B cell (primary cell): Measurements from ENCODE around the gene PRKAA2. TPM values are rescaled to one million over a fixed set of nuclear protein-coding genes. Genes with fewer than 3 reads are reported as not detected.

Experiments
- ATAC-seq: fragments of 200-7000 bp; cut with Tn5 transposase; one replicate; pipeline ENCODE4 v1.10.0; 2021; ENCODE audit warnings: low read depth, mild to moderate bottlenecking, moderate number of reproducible peaks, moderate library complexity
- CTCF ChIA-PET: fragments of 350-600 bp; sonication (Branson Sonifier 250); formaldehyde crosslinking; loops from one replicate; lab custom pipeline; 2021; ENCODE audit warnings: antibody characterized with exemption, inconsistent platforms; lab: Charles Lee
- POLR2A ChIA-PET: fragments of 350-600 bp; sonication (Branson Sonifier 250); formaldehyde crosslinking; loops from one replicate; lab custom pipeline; 2021; ENCODE audit warnings: antibody characterized with exemption; lab: Charles Lee
- DNase-seq: peaks from one replicate; pipeline ENCODE4 v3.0.0; 2013
- H2AFZ ChIP-seq: 2 replicates; pipeline ENCODE4 v1.6.1; 2012; ENCODE audit warnings: mild to moderate bottlenecking, low read depth, low read length; ENCODE audit not compliant: insufficient read depth, poor library complexity, severe bottlenecking
- H3K27ac ChIP-seq, 2 donors: 1 replicate in 1 of 2; 2 replicates in 1 of 2; pipeline ENCODE4 v1.5.1; 2012 to 2013; ENCODE audit warnings: low read length in 2 of 2, mild to moderate bottlenecking in 2 of 2, moderate library complexity in 1 of 2
- H3K27me3 ChIP-seq, 4 experiments: fragments of 200-600 bp in 1 of 4; sonication (generic) in 1 of 4; replicated peaks in 1 of 4; 1 replicate in 2 of 4; 2 replicates in 2 of 4; pipeline versions ENCODE4 v1.6.1 to v1.7.0; 2013 to 2016; ENCODE audit warnings: low read length in 3 of 4, mild to moderate bottlenecking in 2 of 4, mixed read lengths in 1 of 4, moderate library complexity in 1 of 4; ENCODE audit not compliant: insufficient read depth in 4 of 4, control insufficient read depth in 3 of 4; ENCODE audit errors: control extremely low read depth in 1 of 4
- H3K36me3 ChIP-seq, 2 experiments: replicated peaks in 1 of 2; 1 replicate in 1 of 2; 2 replicates in 1 of 2; pipeline versions ENCODE4 v1.6.1 to v1.7.1; 2013; ENCODE audit warnings: low read length in 1 of 2; ENCODE audit not compliant: insufficient read depth in 2 of 2, control insufficient read depth in 1 of 2; ENCODE audit errors: control extremely low read depth in 1 of 2, extremely low read depth in 1 of 2
- H3K4me1 ChIP-seq, 2 donors: fragments of 200-600 bp in 1 of 2; sonication (generic) in 1 of 2; 1 replicate in 1 of 2; 2 replicates in 1 of 2; pipeline versions ENCODE4 v1.5.1 to v1.6.1; 2013 to 2017; ENCODE audit warnings: low read length in 2 of 2; ENCODE audit not compliant: control insufficient read depth in 2 of 2, insufficient read depth in 2 of 2
- H3K4me2 ChIP-seq: replicated peaks from 2 replicates; pipeline ENCODE3; 2012; ENCODE audit warnings: mild to moderate bottlenecking, low read depth, low read length; ENCODE audit not compliant: poor library complexity, severe bottlenecking
- H3K4me3 ChIP-seq, 5 experiments: fragments of 200-600 bp in 1 of 5; sonication (generic) in 1 of 5; 1 replicate in 3 of 5; 2 replicates in 2 of 5; pipeline versions ENCODE4 v1.5.1 to v1.7.0; 2011 to 2016; ENCODE audit warnings: low read length in 4 of 5, mild to moderate bottlenecking in 4 of 5, low read depth in 2 of 5, control low read depth in 1 of 5, moderate library complexity in 1 of 5; ENCODE audit not compliant: insufficient read depth in 1 of 5; ENCODE audit errors: control extremely low read depth in 1 of 5, extremely low read depth in 1 of 5
- H3K79me2 ChIP-seq: fragments of 200-600 bp; sonication (generic); one replicate; pipeline ENCODE4 v1.6.0; 2016; ENCODE audit warnings: low read length; ENCODE audit not compliant: control insufficient read depth, insufficient read depth
- H3K9ac ChIP-seq: fragments of 200-600 bp; sonication (generic); 2 replicates; pipeline ENCODE4 v1.6.1; 2017; ENCODE audit warnings: mild to moderate bottlenecking, low read length, moderate library complexity
- H3K9me3 ChIP-seq, 3 donors: one replicate each; pipeline versions ENCODE4 v1.6.1 to v1.7.1; 2013; ENCODE audit warnings: low read length in 2 of 3; ENCODE audit not compliant: control insufficient read depth in 2 of 3, insufficient read depth in 1 of 3; ENCODE audit errors: control extremely low read depth in 1 of 3
- H4K20me1 ChIP-seq: 2 replicates; pipeline ENCODE4 v1.6.0; 2012; ENCODE audit warnings: mild to moderate bottlenecking, low read length; ENCODE audit not compliant: insufficient read depth, control insufficient read depth, poor library complexity, severe bottlenecking
- H3K27ac Mint-ChIP-seq: one replicate; pipeline ENCODE4 v1.8.0; 2021; ENCODE audit warnings: mixed read lengths
- H3K27me3 Mint-ChIP-seq: one replicate; pipeline ENCODE4 v1.8.0; 2021; ENCODE audit warnings: mixed read lengths
- H3K4me1 Mint-ChIP-seq: one replicate; pipeline ENCODE4 v1.8.0; 2021; ENCODE audit warnings: mixed read lengths
- H3K4me3 Mint-ChIP-seq: one replicate; pipeline ENCODE4 v1.8.0; 2021; ENCODE audit warnings: mixed read lengths
- H3K9me3 Mint-ChIP-seq: one replicate; pipeline ENCODE4 v1.8.0; 2022; ENCODE audit warnings: mixed read lengths; ENCODE audit not compliant: insufficient read depth
- EZH2 ChIP-seq: IDR thresholded peaks from 2 replicates; pipeline ENCODE4 v1.6.1; 2012; ENCODE audit warnings: borderline replicate concordance, low read depth, mild to moderate bottlenecking, moderate library complexity, low read length; ENCODE audit not compliant: insufficient read depth, poor library complexity, severe bottlenecking
- WGBS: methylation state at CpG from one replicate; pipeline ENCODE4 v1.1.5; 2013; ENCODE audit warnings: missing lambda C conversion rate; ENCODE audit not compliant: insufficient coverage; 5-methylcytosine and 5-hydroxymethylcytosine counted together
- intact Hi-C: fragments of 100-400 bp; cut with micrococcal nuclease; formaldehyde crosslinking; loops from one replicate; pipeline ENCODE4 v1.10.0; 2022
- polyA plus RNA-seq: library from polyadenylated mRNA; depleted of rRNA; stranded (reverse); fragments of >200 nt; gene quantifications from 2 replicates; pipeline ENCODE4 v1.2.3, GENCODE V29; 2012
- total RNA-seq, 2 donors: library from RNA; stranded (reverse); fragments of 120-200 nt in 1 of 2; gene quantifications; 1 replicate in 1 of 2; 2 replicates in 1 of 2; pipeline versions ENCODE4 v1.2.3 to v1.2.4, GENCODE V29; 2013 to 2022
- TF ChIP-seq, protein P1 (sequence below): fragments of 200-600 bp; IDR thresholded peaks from one replicate; pipeline ENCODE4 v1.8.0; 2022; ENCODE audit warnings: antibody characterized with exemption, mild to moderate bottlenecking

The PRKAA2 gene
- total and polyA plus RNA-seq, 2 donors (not counting 1 experiment from before 2014, with no cell fraction given): not detected

DNA sequence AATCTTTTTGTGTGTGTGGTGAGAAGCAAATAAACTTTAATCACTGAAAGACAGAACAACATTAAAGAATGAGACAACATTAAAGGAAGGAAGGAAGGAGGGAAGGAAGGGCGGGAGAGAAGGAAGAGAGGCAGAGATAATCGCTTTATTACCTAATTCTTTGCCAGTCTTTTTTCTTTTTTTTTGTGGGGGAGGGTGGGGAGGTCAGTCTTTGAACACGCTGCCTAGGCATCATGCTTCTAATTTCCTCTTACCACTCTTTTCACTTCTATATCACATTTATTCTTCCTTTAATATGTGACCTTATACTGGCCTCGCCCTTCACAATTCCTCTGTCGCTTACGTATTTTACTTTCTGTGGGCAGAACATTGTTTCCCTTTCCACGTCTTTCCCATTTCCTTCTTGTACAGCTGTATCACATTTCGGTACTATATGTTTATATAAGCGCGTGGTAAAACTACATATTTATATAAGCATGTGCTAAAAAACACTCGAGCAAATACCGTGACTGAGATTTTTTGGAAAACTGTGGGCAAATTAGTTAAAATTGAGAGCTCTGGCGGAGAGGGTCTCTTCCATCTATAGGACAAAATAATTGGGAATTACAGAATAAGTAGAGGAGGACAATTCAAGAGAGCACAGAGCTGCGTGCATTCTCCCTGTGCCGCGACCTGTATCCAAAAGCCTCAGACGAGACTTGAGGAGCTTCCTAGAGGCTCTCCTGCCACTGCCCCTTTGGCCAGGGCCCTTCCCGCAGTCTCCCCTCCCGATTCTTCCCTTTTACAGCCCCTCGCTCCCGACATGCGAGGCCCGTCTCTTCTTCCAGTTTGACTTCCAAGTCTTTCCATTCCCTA, 823 bp upstream of the PRKAA2 start:
- H2AFZ ChIP-seq: peak overlapping the region; percentile 75
- intact Hi-C loops: no loop called here
- H3K4me3 Mint-ChIP-seq: peak overlapping the region; percentile 85
- WGBS: 4% methylated on average over 11 of the region's 23 CpGs
- peak overlapping the region; percentile 86 for H3K4me2 ChIP-seq
- H3K4me1 ChIP-seq: peaks cover 12 to 14% of the 10 kb centered on the region in 2 donors
- H3K9me3 Mint-ChIP-seq: no peaks in the 10 kb centered on the region
- H3K9me3 ChIP-seq: peaks cover 0 to 3% (median 2%) of the 10 kb centered on the region in 3 donors
- ATAC-seq (no peak), DNase-seq (peak; percentile 20)
- no peaks in the 10 kb centered on the region for H4K20me1 ChIP-seq
- no peak overlapping the region for H3K27ac Mint-ChIP-seq
- POLR2A ChIA-PET: no interaction called here
- TF ChIP-seq EZH2: no peak
- TF ChIP-seq, protein P1, sequence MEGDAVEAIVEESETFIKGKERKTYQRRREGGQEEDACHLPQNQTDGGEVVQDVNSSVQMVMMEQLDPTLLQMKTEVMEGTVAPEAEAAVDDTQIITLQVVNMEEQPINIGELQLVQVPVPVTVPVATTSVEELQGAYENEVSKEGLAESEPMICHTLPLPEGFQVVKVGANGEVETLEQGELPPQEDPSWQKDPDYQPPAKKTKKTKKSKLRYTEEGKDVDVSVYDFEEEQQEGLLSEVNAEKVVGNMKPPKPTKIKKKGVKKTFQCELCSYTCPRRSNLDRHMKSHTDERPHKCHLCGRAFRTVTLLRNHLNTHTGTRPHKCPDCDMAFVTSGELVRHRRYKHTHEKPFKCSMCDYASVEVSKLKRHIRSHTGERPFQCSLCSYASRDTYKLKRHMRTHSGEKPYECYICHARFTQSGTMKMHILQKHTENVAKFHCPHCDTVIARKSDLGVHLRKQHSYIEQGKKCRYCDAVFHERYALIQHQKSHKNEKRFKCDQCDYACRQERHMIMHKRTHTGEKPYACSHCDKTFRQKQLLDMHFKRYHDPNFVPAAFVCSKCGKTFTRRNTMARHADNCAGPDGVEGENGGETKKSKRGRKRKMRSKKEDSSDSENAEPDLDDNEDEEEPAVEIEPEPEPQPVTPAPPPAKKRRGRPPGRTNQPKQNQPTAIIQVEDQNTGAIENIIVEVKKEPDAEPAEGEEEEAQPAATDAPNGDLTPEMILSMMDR: no peak
- peaks cover 52% of the 10 kb centered on the region for H3K27me3 Mint-ChIP-seq
- H3K79me2 ChIP-seq: no peaks in the 10 kb centered on the region
- H3K27ac ChIP-seq: no peak overlapping the region
- no peaks in the 10 kb centered on the region for H3K36me3 ChIP-seq
- H3K9ac ChIP-seq: peak overlapping the region; percentile 52
- peak overlapping the region in 4 of 5 experiments; percentile 24 to 57 (median 45) for H3K4me3 ChIP-seq
- H3K4me1 Mint-ChIP-seq: peaks cover 20% of the 10 kb centered on the region
- CTCF ChIA-PET: no interaction called here
- peaks cover 0 to 27% (median 15%) of the 10 kb centered on the region in 4 experiments for H3K27me3 ChIP-seq

DNA sequence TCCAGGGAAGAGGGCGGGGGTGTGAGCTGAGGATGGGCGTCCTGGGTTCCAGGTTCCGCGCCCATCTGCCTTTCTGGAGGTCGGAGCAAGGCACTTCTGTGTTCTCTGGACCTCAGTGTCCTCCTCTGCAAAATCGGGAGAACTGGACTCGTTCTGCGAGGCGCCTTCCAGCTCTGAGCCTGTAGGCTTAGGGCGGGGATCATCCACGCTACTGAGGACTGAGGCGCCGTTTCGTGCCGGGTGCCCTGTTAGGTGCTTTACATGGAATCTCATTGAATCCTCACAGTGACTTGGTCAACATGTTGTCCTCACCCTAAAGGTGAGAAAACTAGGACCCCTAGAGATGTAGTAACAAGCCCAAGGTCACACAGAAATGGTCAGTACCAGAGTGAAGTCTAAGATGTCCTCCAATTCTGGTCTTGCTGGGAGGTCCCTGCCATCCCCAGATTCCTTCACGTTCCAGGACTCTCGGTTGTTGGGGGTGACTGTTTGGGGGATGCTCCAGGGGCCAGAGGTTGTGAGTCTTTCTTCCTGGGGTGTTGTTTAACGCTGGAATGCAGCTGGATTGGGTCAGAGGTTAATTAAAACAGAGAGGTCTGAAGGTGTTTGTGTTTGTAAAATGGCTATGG, 677 bp downstream of the PRKAA2 start:
- TF ChIP-seq, protein P1: no peak
- no peak for TF ChIP-seq EZH2
- intact Hi-C loops: no loop called here

More for the DNA sequence above, 677 bp downstream of the PRKAA2 start:
- H3K27me3 ChIP-seq: peaks cover 0 to 27% (median 15%) of the 10 kb centered on the region in 4 experiments
- peak; percentile 9 for DNase-seq
- peaks cover 47% of the 10 kb centered on the region for H3K27me3 Mint-ChIP-seq
- peak overlapping the region; percentile 87 for H3K4me3 Mint-ChIP-seq
- no peaks in the 10 kb centered on the region for H4K20me1 ChIP-seq
- H3K79me2 ChIP-seq: no peaks in the 10 kb centered on the region
- no peak overlapping the region for H3K27ac ChIP-seq
- H3K4me2 ChIP-seq: peak overlapping the region; percentile 86
- H3K9me3 Mint-ChIP-seq: no peaks in the 10 kb centered on the region
- ATAC-seq: no peak
- peaks cover 20% of the 10 kb centered on the region for H3K4me1 Mint-ChIP-seq
- no peaks in the 10 kb centered on the region for H3K36me3 ChIP-seq
- H3K9ac ChIP-seq: peak overlapping the region; percentile 52
- H3K4me3 ChIP-seq: peak overlapping the region in 3 of 5 experiments; percentile 35 to 57 (median 49)
- H3K4me1 ChIP-seq: peaks cover 12 to 14% of the 10 kb centered on the region in 2 donors
- H2AFZ ChIP-seq: peak overlapping the region; percentile 75
- CTCF ChIA-PET: no interaction called here
- POLR2A ChIA-PET: no interaction called here
- 24% methylated on average over 18 of the region's 18 CpGs for WGBS
- no peak overlapping the region for H3K27ac Mint-ChIP-seq
- H3K9me3 ChIP-seq: peaks cover 0 to 3% (median 2%) of the 10 kb centered on the region in 3 donors
